Measurements from ENCODE around the gene C16orf46. TPM values are rescaled to one million over a fixed set of nuclear protein-coding genes. Genes with fewer than 3 reads are reported as not detected.

C16orf46 gene
- total and polyA plus RNA-seq, 9 of the 15 experiments (the other 6 are each of a cell fraction or from before 2014, with no cell fraction given), result 0.10 to 0.98 (median 0.41) TPM; not detected in 1

- POLR2A ChIA-PET, result interaction anchor here (0.6 to 1.7 kb wide), 10 partner anchors 9 to 237 kb away, joined by 3 to 10 read pairs (median 4); partner anchors contain the start of genes CENPN and CMC2
- FAIRE-seq, result no peak
- peak; percentile 50 to 72 (median 66) for DNase-seq (ENCODE audit: extremely low read depth in 1 of 4, low spot score in 3 of 4)
- Histone ChIP-seq H3K36me3 (ENCODE audit: control insufficient read depth, insufficient read depth, low read length) (peaks cover 42% of the 10 kb centered on the region), H3K4me2 (ENCODE audit: insufficient read depth, low read length) (peak overlapping the region; percentile 90), H3K9ac (ENCODE audit: insufficient read depth in 1 of 2, low read depth in 2 of 2, low read length in 2 of 2) (peak overlapping the region; percentile 69 to 96), H3K27ac (ENCODE audit: extremely low read depth, low read depth, low read length) (peak overlapping the region; percentile 72), H4K20me1 (replicated peaks; ENCODE audit: control insufficient read depth, insufficient read depth, low read length) (no peaks in the 10 kb centered on the region; the same call in 1 of the 2 replicates), H2AFZ (ENCODE audit: low read depth, low read length) (peak overlapping the region; percentile 88), H3K4me3 (peak overlapping the region; percentile 86), H3K9me1 (ENCODE audit: control insufficient read depth, insufficient read depth, low read length) (no peaks in the 10 kb centered on the region), H3K79me2 (ENCODE audit: control insufficient read depth, insufficient read depth, low read length) (peaks cover 28% of the 10 kb centered on the region), H3K9me3 (replicated peaks; ENCODE audit: control insufficient read depth, insufficient read depth, low read depth, low read length) (no peaks in the 10 kb centered on the region), H3K4me1 (replicated peaks in 1 of 2; ENCODE audit: control insufficient read depth in 2 of 2, insufficient read depth in 2 of 2, low read length in 2 of 2) (peaks cover 9 to 14% of the 10 kb centered on the region in 2 experiments), H3K27me3 (ENCODE audit: control insufficient read depth in 2 of 2, insufficient read depth in 2 of 2, low read length in 2 of 2) (no peaks in the 10 kb centered on the region)
- under 1% methylated on average over 59 of the region's 80 CpGs for WGBS (ENCODE audit: insufficient coverage, low coverage, missing lambda C conversion rate)
- CTCF ChIA-PET (ENCODE audit: low intra/inter-chr PET ratio), result interaction anchor here (0.6 to 1.9 kb wide), 7 partner anchors 28 to 178 kb away, joined by 3 to 6 read pairs (median 4); partner anchors contain the start of gene C16orf46
- intact Hi-C loops (cut with micrococcal nuclease) (loop anchor here (2.0 to 5.0 kb wide), 3 partner anchors 41 to 161 kb away; partner anchors contain the start of genes C16orf46 and GCSH), in situ Hi-C loops (cut with MboI) (no loop called here)
- peak; percentile 65 for ATAC-seq
- no TSS peak for BruUV-seq (replicated peaks)
- TF ChIP-seq NR2C2 (CRISPR knock-in tag; IDR thresholded peaks at IDR 0.05), result no peak
- TF ChIP-seq NR2C2 (tag; IDR thresholded peaks at IDR 0.05), result peak; percentile 58
- TF ChIP-seq, protein P1, sequence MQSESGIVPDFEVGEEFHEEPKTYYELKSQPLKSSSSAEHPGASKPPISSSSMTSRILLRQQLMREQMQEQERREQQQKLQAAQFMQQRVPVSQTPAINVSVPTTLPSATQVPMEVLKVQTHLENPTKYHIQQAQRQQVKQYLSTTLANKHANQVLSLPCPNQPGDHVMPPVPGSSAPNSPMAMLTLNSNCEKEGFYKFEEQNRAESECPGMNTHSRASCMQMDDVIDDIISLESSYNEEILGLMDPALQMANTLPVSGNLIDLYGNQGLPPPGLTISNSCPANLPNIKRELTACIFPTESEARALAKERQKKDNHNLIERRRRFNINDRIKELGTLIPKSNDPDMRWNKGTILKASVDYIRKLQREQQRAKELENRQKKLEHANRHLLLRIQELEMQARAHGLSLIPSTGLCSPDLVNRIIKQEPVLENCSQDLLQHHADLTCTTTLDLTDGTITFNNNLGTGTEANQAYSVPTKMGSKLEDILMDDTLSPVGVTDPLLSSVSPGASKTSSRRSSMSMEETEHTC (IDR thresholded peaks at IDR 0.05), result no peak
- TF ChIP-seq SIN3B (IDR thresholded peaks at IDR 0.05; ENCODE audit: low read depth), result peak; percentile 24; the same call in 1 of the 2 replicates
- peak; percentile 28 for TF ChIP-seq PCBP1 (IDR thresholded peaks at IDR 0.05; ENCODE audit: low read depth, low read length, poor library complexity, severe bottlenecking)
- peak; percentile 91 for TF ChIP-seq RBBP5 (IDR thresholded peaks at IDR 0.05; ENCODE audit: borderline replicate concordance, insufficient read depth, low read length, poor library complexity, severe bottlenecking)
- TF ChIP-seq RBM25 (IDR thresholded peaks at IDR 0.05; ENCODE audit: low read depth, low read length, severe bottlenecking), result peak; percentile 0
- TF ChIP-seq CHD1 (IDR thresholded peaks at IDR 0.05; ENCODE audit: low read length), result peak; percentile 72
- peak; percentile 46; the same call in 1 of the 2 replicates for TF ChIP-seq RBFOX2 (IDR thresholded peaks at IDR 0.05; ENCODE audit: low read depth, low read length)
- TF ChIP-seq HOXB6 (CRISPR knock-in tag; IDR thresholded peaks at IDR 0.05; ENCODE audit: borderline replicate concordance), result no peak
- TF ChIP-seq, protein P2, sequence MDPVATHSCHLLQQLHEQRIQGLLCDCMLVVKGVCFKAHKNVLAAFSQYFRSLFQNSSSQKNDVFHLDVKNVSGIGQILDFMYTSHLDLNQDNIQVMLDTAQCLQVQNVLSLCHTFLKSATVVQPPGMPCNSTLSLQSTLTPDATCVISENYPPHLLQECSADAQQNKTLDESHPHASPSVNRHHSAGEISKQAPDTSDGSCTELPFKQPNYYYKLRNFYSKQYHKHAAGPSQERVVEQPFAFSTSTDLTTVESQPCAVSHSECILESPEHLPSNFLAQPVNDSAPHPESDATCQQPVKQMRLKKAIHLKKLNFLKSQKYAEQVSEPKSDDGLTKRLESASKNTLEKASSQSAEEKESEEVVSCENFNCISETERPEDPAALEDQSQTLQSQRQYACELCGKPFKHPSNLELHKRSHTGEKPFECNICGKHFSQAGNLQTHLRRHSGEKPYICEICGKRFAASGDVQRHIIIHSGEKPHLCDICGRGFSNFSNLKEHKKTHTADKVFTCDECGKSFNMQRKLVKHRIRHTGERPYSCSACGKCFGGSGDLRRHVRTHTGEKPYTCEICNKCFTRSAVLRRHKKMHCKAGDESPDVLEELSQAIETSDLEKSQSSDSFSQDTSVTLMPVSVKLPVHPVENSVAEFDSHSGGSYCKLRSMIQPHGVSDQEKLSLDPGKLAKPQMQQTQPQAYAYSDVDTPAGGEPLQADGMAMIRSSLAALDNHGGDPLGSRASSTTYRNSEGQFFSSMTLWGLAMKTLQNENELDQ (CRISPR knock-in tag; IDR thresholded peaks at IDR 0.05; ENCODE audit: borderline replicate concordance), result no peak
- TF ChIP-seq ZNF589 (CRISPR knock-in tag; IDR thresholded peaks at IDR 0.05; ENCODE audit: low read depth), result peak; percentile 50; the same call in 1 of the 2 replicates
- TF ChIP-seq RB1 (IDR thresholded peaks at IDR 0.05; ENCODE audit: low read depth), result peak; percentile 65
- TF ChIP-seq, protein P3, sequence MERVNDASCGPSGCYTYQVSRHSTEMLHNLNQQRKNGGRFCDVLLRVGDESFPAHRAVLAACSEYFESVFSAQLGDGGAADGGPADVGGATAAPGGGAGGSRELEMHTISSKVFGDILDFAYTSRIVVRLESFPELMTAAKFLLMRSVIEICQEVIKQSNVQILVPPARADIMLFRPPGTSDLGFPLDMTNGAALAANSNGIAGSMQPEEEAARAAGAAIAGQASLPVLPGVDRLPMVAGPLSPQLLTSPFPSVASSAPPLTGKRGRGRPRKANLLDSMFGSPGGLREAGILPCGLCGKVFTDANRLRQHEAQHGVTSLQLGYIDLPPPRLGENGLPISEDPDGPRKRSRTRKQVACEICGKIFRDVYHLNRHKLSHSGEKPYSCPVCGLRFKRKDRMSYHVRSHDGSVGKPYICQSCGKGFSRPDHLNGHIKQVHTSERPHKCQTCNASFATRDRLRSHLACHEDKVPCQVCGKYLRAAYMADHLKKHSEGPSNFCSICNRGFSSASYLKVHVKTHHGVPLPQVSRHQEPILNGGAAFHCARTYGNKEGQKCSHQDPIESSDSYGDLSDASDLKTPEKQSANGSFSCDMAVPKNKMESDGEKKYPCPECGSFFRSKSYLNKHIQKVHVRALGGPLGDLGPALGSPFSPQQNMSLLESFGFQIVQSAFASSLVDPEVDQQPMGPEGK (CRISPR knock-in tag; IDR thresholded peaks at IDR 0.05; ENCODE audit: borderline replicate concordance), result no peak
Observed at GRCh38 chr16:81035975-81036750, 40.9 kb downstream of the C16orf46 start.
